Esophagus squamous epithelium (tissue), 4 donors: Measurements from ENCODE around the gene FAM107A.

Source experiments
- CTCF ChIP-seq, 6 experiments: fragments of 450-650 bp in 4 of 6; fragments of 200-600 bp in 2 of 6; sonication (generic) in 2 of 6; IDR thresholded peaks; one replicate each; pipeline ENCODE4 v1.5.1; 2016 to 2019; ENCODE audit warnings: antibody characterized with exemption in 6 of 6, mild to moderate bottlenecking in 4 of 6, moderate library complexity in 4 of 6
- POLR2A ChIP-seq, 4 donors: fragments of 450-650 bp; IDR thresholded peaks; one replicate each; pipeline ENCODE4 v1.6.1; 2017; ENCODE audit warnings: antibody characterized with exemption in 4 of 4, mild to moderate bottlenecking in 4 of 4, moderate library complexity in 3 of 4

GRCh38 chr3:58596834-58597518 lies 19.8 kb upstream of the FAM107A start:
- no peak for TF ChIP-seq CTCF (IDR thresholded peaks at IDR 0.05)
- no peak for TF ChIP-seq POLR2A (IDR thresholded peaks at IDR 0.05)
